ENCODE results near the gene LDLR. TPM values are rescaled to one million over a fixed set of nuclear protein-coding genes. Genes with fewer than 3 reads are reported as not detected.

Gene LDLR
- total and polyA plus RNA-seq, 2 donors (not counting 1 experiment from before 2014, with no cell fraction given) = 1.8 to 4.8 TPM

DNA sequence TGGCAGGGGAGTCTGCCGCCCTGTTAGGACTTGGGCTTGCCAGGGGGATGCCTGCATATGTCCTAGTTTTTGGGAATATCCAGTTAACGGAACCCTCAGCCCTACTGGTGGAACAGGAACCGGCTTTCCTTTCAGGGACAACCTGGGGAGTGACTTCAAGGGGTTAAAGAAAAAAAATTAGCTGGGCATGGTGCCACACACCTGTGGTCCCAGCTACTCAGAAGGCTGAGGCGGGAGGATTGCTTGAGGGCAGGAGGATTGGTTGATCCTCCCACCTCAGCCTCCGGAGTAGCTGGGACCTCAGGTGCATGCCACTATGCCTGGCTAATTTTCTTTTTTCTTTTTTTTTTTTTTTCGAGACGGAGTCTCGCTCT lies 22.5 kb downstream of the LDLR start:
- POLR2A ChIA-PET = no interaction called here
- H3K36me3 ChIP-seq (replicated peaks in 1 of 2; ENCODE audit: control extremely low read depth in 1 of 2, control insufficient read depth in 1 of 2, extremely low read depth in 1 of 2, insufficient read depth in 2 of 2, low read length in 1 of 2) = peaks cover 0 to 4% of the 10 kb centered on the region in 2 experiments

More for the DNA sequence above, 22.5 kb downstream of the LDLR start:
- H3K79me2 ChIP-seq (ENCODE audit: control insufficient read depth, insufficient read depth, low read length) = no peaks in the 10 kb centered on the region
- H3K9me3 ChIP-seq (ENCODE audit: control extremely low read depth in 1 of 3, control insufficient read depth in 2 of 3, insufficient read depth in 1 of 3, low read length in 2 of 3) = peaks cover 0 to 7% (median 0%) of the 10 kb centered on the region in 3 donors
- no peak overlapping the region for H3K4me2 ChIP-seq (replicated peaks; ENCODE audit: low read depth, low read length, poor library complexity, severe bottlenecking)
- H3K9ac ChIP-seq (ENCODE audit: low read length) = no peak overlapping the region
- intact Hi-C loops (cut with micrococcal nuclease) = no loop called here
- Mint-ChIP-seq H3K27ac (no peak overlapping the region), H3K9me3 (ENCODE audit: insufficient read depth) (no peaks in the 10 kb centered on the region), H3K4me1 (no peaks in the 10 kb centered on the region), H3K4me3 (no peak overlapping the region), H3K27me3 (no peaks in the 10 kb centered on the region)
- TF ChIP-seq CTCF (IDR thresholded peaks at IDR 0.05) (no peak), EZH2 (IDR thresholded peaks at IDR 0.05; ENCODE audit: borderline replicate concordance, insufficient read depth, low read depth, low read length, poor library complexity, severe bottlenecking) (no peak)
- 94% methylated on average over 5 of the region's 8 CpGs for WGBS (ENCODE audit: insufficient coverage)
- H3K4me1 ChIP-seq (ENCODE audit: control insufficient read depth in 2 of 2, insufficient read depth in 2 of 2, low read length in 2 of 2) = no peaks in the 10 kb centered on the region
- H3K27me3 ChIP-seq (replicated peaks in 1 of 4; ENCODE audit: control extremely low read depth in 1 of 4, control insufficient read depth in 3 of 4, insufficient read depth in 4 of 4, low read length in 3 of 4) = peaks cover 0 to 4% (median 0%) of the 10 kb centered on the region in 4 experiments
- H3K27ac ChIP-seq (ENCODE audit: low read length in 2 of 2) = no peak overlapping the region
- H3K4me3 ChIP-seq (ENCODE audit: control extremely low read depth in 1 of 5, extremely low read depth in 1 of 5, insufficient read depth in 1 of 5, low read depth in 2 of 5, low read length in 4 of 5) = no peak overlapping the region
- DNase-seq (no peak), ATAC-seq (ENCODE audit: low read depth) (no peak)
- CTCF ChIA-PET = interaction anchor here (0.7 to 1.7 kb wide), 4 partner anchors 15 to 897 kb away, joined by 4 to 6 read pairs (median 6); no protein-coding TSS in a partner anchor
- H4K20me1 ChIP-seq (ENCODE audit: control insufficient read depth, insufficient read depth, low read length, poor library complexity, severe bottlenecking) = no peaks in the 10 kb centered on the region
- no peak overlapping the region for H2AFZ ChIP-seq (ENCODE audit: insufficient read depth, low read depth, low read length, poor library complexity, severe bottlenecking)
